Trophoblast cell (in vitro differentiated cells and primary cell): Measurements from ENCODE around the gene BMPR2.
"Not testable (repeated sequence)": the region's sequence is repeated elsewhere in the genome, so short reads cannot be mapped to it uniquely, and the experiment has no call there.

ENCODE experiments used
- DNase-seq, 2 donors: peaks; one replicate each; pipeline ENCODE4 v3.0.0-alpha.2; 2016
- H2AFZ ChIP-seq: 2 replicates; pipeline ENCODE4 v1.6.1; 2013; ENCODE audit warnings: low read length, moderate library complexity, mild to moderate bottlenecking; ENCODE audit not compliant: insufficient read depth, poor library complexity
- H2AK5ac ChIP-seq: 2 replicates; pipeline ENCODE4 v1.6.1; 2013; ENCODE audit warnings: mild to moderate bottlenecking, low read length
- H2BK120ac ChIP-seq: 2 replicates; pipeline ENCODE4 v1.6.1; 2013; ENCODE audit warnings: low read length, mild to moderate bottlenecking, moderate library complexity; ENCODE audit not compliant: insufficient read depth, poor library complexity
- H2BK12ac ChIP-seq: 2 replicates; pipeline ENCODE4 v1.6.1; 2013; ENCODE audit warnings: mild to moderate bottlenecking, low read length, moderate library complexity
- H2BK5ac ChIP-seq: 2 replicates; pipeline ENCODE4 v1.6.1; 2013; ENCODE audit warnings: low read length, low read depth, moderate library complexity, mild to moderate bottlenecking; ENCODE audit not compliant: poor library complexity
- H3K14ac ChIP-seq: 2 replicates; pipeline ENCODE4 v1.6.1; 2013; ENCODE audit warnings: mild to moderate bottlenecking, low read length
- H3K18ac ChIP-seq: 2 replicates; pipeline ENCODE4 v1.6.1; 2013; ENCODE audit warnings: mild to moderate bottlenecking, low read length
- H3K23ac ChIP-seq: 2 replicates; pipeline ENCODE4 v1.6.1; 2013; ENCODE audit warnings: low read length
- H3K27ac ChIP-seq: 2 replicates; pipeline ENCODE4 v1.5.1; 2013; ENCODE audit warnings: low read depth, mild to moderate bottlenecking, inconsistent platforms, low read length, moderate library complexity
- H3K27me3 ChIP-seq: 2 replicates; pipeline ENCODE4 v1.6.1; 2013; ENCODE audit warnings: inconsistent platforms, mild to moderate bottlenecking, low read length, moderate library complexity; ENCODE audit not compliant: insufficient read depth
- H3K36me3 ChIP-seq, 2 experiments: 1 replicate in 1 of 2; 2 replicates in 1 of 2; pipeline ENCODE4 v1.6.1; 2013; ENCODE audit warnings: low read length in 2 of 2, mild to moderate bottlenecking in 2 of 2, moderate library complexity in 1 of 2; ENCODE audit not compliant: insufficient read depth in 2 of 2, control insufficient read depth in 1 of 2
- H3K4ac ChIP-seq: 2 replicates; pipeline ENCODE4 v1.6.1; 2013; ENCODE audit warnings: low read depth, mild to moderate bottlenecking, low read length, moderate library complexity
- H3K4me1 ChIP-seq, 2 experiments: 1 replicate in 1 of 2; 2 replicates in 1 of 2; pipeline ENCODE4 v1.6.1; 2013; ENCODE audit warnings: low read length in 2 of 2, mild to moderate bottlenecking in 2 of 2, moderate library complexity in 1 of 2; ENCODE audit not compliant: insufficient read depth in 2 of 2, control insufficient read depth in 1 of 2
- H3K4me2 ChIP-seq: 2 replicates; pipeline ENCODE4 v1.6.1; 2013; ENCODE audit warnings: inconsistent platforms, mild to moderate bottlenecking, low read length, moderate library complexity
- H3K4me3 ChIP-seq: 2 replicates; pipeline ENCODE4 v1.5.1; 2013; ENCODE audit warnings: mild to moderate bottlenecking, low read depth, low read length, inconsistent platforms
- H3K79me1 ChIP-seq: one replicate; pipeline ENCODE4 v1.6.1; 2013; ENCODE audit warnings: low read length
- H3K79me2 ChIP-seq: 2 replicates; pipeline ENCODE4 v1.6.1; 2013; ENCODE audit warnings: low read length, mild to moderate bottlenecking; ENCODE audit not compliant: control insufficient read depth, insufficient read depth, poor library complexity
- H3K9ac ChIP-seq: 2 replicates; pipeline ENCODE4 v1.6.1; 2013; ENCODE audit warnings: mild to moderate bottlenecking, low read length
- H3K9me3 ChIP-seq: 2 replicates; pipeline ENCODE4 v1.6.1; 2013; ENCODE audit warnings: low read depth, mild to moderate bottlenecking, control low read depth, inconsistent platforms, low read length; ENCODE audit not compliant: insufficient read depth
- H4K12ac ChIP-seq: 2 replicates; pipeline ENCODE4 v1.6.1; 2013; ENCODE audit warnings: low read depth, mild to moderate bottlenecking, low read length, moderate library complexity
- H4K8ac ChIP-seq: 2 replicates; pipeline ENCODE4 v1.6.1; 2013; ENCODE audit warnings: low read depth, mild to moderate bottlenecking, low read length, moderate library complexity
- H4K91ac ChIP-seq: one replicate; pipeline ENCODE4 v1.6.1; 2013; ENCODE audit warnings: low read depth, mild to moderate bottlenecking, low read length, moderate library complexity
- WGBS: extraction: QIAGEN DNeasy Blood & Tissue Kit; methylation state at CpG from one replicate; pipeline ENCODE4 v1.1.7; 2013; ENCODE audit warnings: missing lambda C conversion rate; ENCODE audit not compliant: insufficient read length, insufficient coverage; ENCODE audit errors: extremely low coverage; 5-methylcytosine and 5-hydroxymethylcytosine counted together

Gene BMPR2

GRCh38 chr2:202361108-202361507, 15.0 kb upstream of the BMPR2 start:
- H3K36me3 ChIP-seq: no peaks in the 10 kb centered on the region
- H3K23ac ChIP-seq: no peak overlapping the region
- no CpG with 5 or more reads among the region's 4 CpGs for WGBS

GRCh38 chr2:202373490-202373889, 2.6 kb upstream of the BMPR2 start:
- no peak overlapping the region for H2BK5ac ChIP-seq
- no peak overlapping the region for H3K23ac ChIP-seq
- H3K79me2 ChIP-seq: peaks cover 21% of the 10 kb centered on the region
- no peak overlapping the region for H3K18ac ChIP-seq
- H3K27ac ChIP-seq: no peak overlapping the region
- no peak overlapping the region for H3K4ac ChIP-seq
- no peak overlapping the region for H4K8ac ChIP-seq
- peaks cover 0 to 1% of the 10 kb centered on the region in 2 experiments for H3K4me1 ChIP-seq
- H4K12ac ChIP-seq: no peak overlapping the region
- no peak overlapping the region for H3K4me2 ChIP-seq
- no peaks in the 10 kb centered on the region for H3K36me3 ChIP-seq
- no peak overlapping the region for H3K14ac ChIP-seq
- H3K9ac ChIP-seq: no peak overlapping the region
- DNase-seq: no peak
- no peak overlapping the region for H2BK12ac ChIP-seq
- H2AK5ac ChIP-seq: no peak overlapping the region
- no peak overlapping the region for H4K91ac ChIP-seq
- H2AFZ ChIP-seq: no peak overlapping the region
- WGBS: no CpG with 5 or more reads among the region's 7 CpGs
- H3K9me3 ChIP-seq: no peaks in the 10 kb centered on the region
- peaks cover 28% of the 10 kb centered on the region for H3K79me1 ChIP-seq
- no peak overlapping the region for H2BK120ac ChIP-seq
- H3K4me3 ChIP-seq: no peak overlapping the region
- H3K27me3 ChIP-seq: no peaks in the 10 kb centered on the region

More at GRCh38 chr2:202361108-202361507, 15.0 kb upstream of the BMPR2 start:
- Histone ChIP-seq H3K4me1 (peaks cover 14 to 15% of the 10 kb centered on the region in 2 experiments), H3K18ac (no peak overlapping the region), H3K4me2 (no peak overlapping the region), H3K14ac (no peak overlapping the region), H2AFZ (no peak overlapping the region), H2AK5ac (no peak overlapping the region), H3K27me3 (no peaks in the 10 kb centered on the region), H2BK12ac (peak overlapping the region; percentile 81), H3K79me2 (peaks cover 2% of the 10 kb centered on the region), H4K91ac (no peak overlapping the region), H3K27ac (peak overlapping the region; percentile 91), H3K4ac (no peak overlapping the region), H3K79me1 (peaks cover 25% of the 10 kb centered on the region), H4K8ac (no peak overlapping the region), H3K9me3 (no peaks in the 10 kb centered on the region), H4K12ac (no peak overlapping the region), H3K4me3 (no peak overlapping the region), H2BK5ac (no peak overlapping the region), H2BK120ac (peak overlapping the region; percentile 99), H3K9ac (no peak overlapping the region)
- no peak for DNase-seq

GRCh38 chr2:202374383-202374782, 1.7 kb upstream of the BMPR2 start:
- H3K9me3 ChIP-seq, H4K12ac ChIP-seq, H2AFZ ChIP-seq, H3K27me3 ChIP-seq, H3K4me1 ChIP-seq, H3K36me3 ChIP-seq, H2BK12ac ChIP-seq, H3K14ac ChIP-seq, DNase-seq, H3K9ac ChIP-seq, H3K4ac ChIP-seq, H3K18ac ChIP-seq, H3K23ac ChIP-seq, H3K4me2 ChIP-seq, H3K4me3 ChIP-seq, H2AK5ac ChIP-seq: not testable (repeated sequence)
- H4K91ac ChIP-seq: peak overlapping the region; percentile 66
- WGBS: no CpG with 5 or more reads among the region's 22 CpGs
- peak overlapping the region; percentile 77 for H2BK5ac ChIP-seq
- peak overlapping the region; percentile 46 for H2BK120ac ChIP-seq
- peak overlapping the region; percentile 48 for H4K8ac ChIP-seq
- H3K79me2 ChIP-seq: peaks cover 22% of the 10 kb centered on the region
- peaks cover 28% of the 10 kb centered on the region for H3K79me1 ChIP-seq
- H3K27ac ChIP-seq: peak overlapping the region; percentile 70

- no CpG with 5 or more reads among the region's 33 CpGs for WGBS
- no peak overlapping the region for H3K23ac ChIP-seq
- H3K18ac ChIP-seq: peak overlapping the region; percentile 92
Observed at GRCh38 chr2:202375033-202375608, 1.0 kb upstream of the BMPR2 start.

More at GRCh38 chr2:202375033-202375608, 1.0 kb upstream of the BMPR2 start:
- H3K27me3 ChIP-seq: no peaks in the 10 kb centered on the region
- peak overlapping the region; percentile 95 for H3K14ac ChIP-seq
- H3K79me2 ChIP-seq: peaks cover 25% of the 10 kb centered on the region
- H3K79me1 ChIP-seq: peaks cover 28% of the 10 kb centered on the region
- peak overlapping the region; percentile 90 for H2AK5ac ChIP-seq
- peak overlapping the region; percentile 90 for H4K12ac ChIP-seq
- peak overlapping the region; percentile 86 for H2BK12ac ChIP-seq
- peak overlapping the region; percentile 37 for H2AFZ ChIP-seq
- H3K9me3 ChIP-seq: no peaks in the 10 kb centered on the region
- H4K91ac ChIP-seq: peak overlapping the region; percentile 98
- peak overlapping the region; percentile 85 for H3K4me2 ChIP-seq
- H3K27ac ChIP-seq: peak overlapping the region; percentile 99
- H4K8ac ChIP-seq: peak overlapping the region; percentile 92
- H3K9ac ChIP-seq: peak overlapping the region; percentile 76
- DNase-seq: peak; percentile 64 to 67
- peaks cover 0 to 5% of the 10 kb centered on the region in 2 experiments for H3K4me1 ChIP-seq
- H3K36me3 ChIP-seq: no peaks in the 10 kb centered on the region
- H2BK120ac ChIP-seq: peak overlapping the region; percentile 98
- H2BK5ac ChIP-seq: peak overlapping the region; percentile 95
- H3K4ac ChIP-seq: peak overlapping the region; percentile 81
- peak overlapping the region; percentile 57 for H3K4me3 ChIP-seq
